GM19043 (cell line): ENCODE measurements around the gene CHST11.

Source experiments
- ATAC-seq: cut with Tn5 transposase; IDR thresholded peaks from one replicate; pipeline ENCODE4 v1.9.1; 2021; ENCODE audit warnings: low read depth; ENCODE audit not compliant: unreplicated experiment

Gene CHST11

GRCh38 chr12:104456417-104456949, at the start of gene CHST11:
Gene CHST11 (plus strand): TSS chr12:104456948.
- ATAC-seq: peak; percentile 59

GRCh38 chr12:104407438-104407837, 49.3 kb upstream of the CHST11 start:
- ATAC-seq: no peak

DNA sequence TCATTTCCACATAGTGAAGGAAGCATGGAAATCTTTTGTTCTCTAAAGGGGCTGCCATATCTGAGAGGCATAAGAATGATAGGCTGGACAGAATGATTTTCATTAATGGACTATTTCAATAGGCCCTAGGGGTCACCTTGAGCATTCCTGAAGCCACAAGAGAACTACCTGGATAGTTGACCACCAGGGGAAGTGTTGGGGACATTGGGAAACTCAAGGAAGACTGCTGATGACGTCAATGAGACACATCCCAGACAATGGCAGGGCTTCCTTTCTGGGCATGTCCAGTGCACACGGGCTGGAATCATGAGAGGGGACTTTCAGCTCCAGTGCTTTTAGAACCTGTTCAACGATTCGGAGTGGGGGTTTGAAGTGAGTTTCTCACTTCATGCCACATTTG, 48.8 kb upstream of the CHST11 start:
- ATAC-seq: no peak

DNA sequence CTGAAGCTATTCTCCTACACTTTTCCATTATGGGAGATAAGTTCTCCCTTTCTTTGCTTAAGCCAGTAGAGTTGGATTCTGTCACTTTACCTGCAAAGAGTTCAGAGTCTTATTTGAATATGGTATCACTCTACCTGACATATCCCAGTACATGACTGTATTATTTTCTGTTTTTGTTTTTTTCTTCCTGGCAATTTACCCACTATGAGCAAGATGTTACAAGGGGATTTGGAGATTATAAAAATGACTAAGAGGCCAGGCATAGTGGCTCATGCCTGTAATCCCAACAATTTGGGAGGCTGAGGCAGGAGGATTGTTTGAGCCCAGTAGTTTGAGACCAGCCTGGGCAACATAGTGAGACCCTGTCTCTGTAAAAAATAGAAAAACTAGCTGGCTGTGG, 46.4 kb upstream of the CHST11 start:
- ATAC-seq: no peak

DNA sequence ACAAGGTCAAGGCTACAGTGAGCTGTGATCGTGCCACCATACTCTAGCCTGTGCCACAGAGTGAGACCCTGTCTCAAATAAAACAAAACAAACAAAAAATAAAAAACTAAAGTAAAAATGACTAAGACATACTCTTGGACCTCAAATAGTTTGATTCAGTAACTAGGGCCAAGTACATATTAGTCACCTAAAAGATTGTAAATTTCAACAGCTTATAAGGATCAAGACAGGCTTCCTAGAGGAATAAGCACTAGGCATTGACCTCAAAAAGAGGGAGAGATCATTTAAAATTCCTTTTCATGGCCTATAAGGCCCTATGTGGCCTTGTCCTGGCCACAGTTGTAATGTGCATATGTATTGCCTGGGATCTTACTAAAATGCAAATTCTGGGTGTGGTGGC, 46.0 kb upstream of the CHST11 start:
- no peak for ATAC-seq

GRCh38 chr12:104411826-104412641, 44.7 kb upstream of the CHST11 start:
- ATAC-seq: no peak

DNA sequence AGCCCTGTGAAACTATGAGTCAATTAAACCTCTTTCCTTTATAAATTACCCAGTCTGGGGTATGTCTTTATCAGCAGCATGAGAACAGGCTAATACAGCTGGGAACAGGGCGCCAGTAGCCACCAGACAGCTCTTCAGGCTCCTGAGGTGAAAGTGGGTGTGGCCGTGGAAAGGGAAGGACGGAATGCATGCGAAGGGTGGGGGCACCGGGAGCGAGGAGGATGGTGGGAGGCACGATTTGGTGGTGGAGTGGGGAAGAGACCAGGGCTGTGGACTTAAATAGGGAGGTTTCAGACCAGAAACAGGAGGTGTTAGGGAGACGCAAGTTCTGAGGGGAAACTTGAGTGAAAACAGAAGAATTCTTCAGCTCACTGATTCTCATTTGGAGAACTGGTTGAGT, 44.1 kb upstream of the CHST11 start:
- ATAC-seq: no peak

- no peak for ATAC-seq
Observed at GRCh38 chr12:104413330-104413729, 43.4 kb upstream of the CHST11 start.

GRCh38 chr12:104414581-104415341, 42.0 kb upstream of the CHST11 start:
- peak; percentile 64 for ATAC-seq

DNA sequence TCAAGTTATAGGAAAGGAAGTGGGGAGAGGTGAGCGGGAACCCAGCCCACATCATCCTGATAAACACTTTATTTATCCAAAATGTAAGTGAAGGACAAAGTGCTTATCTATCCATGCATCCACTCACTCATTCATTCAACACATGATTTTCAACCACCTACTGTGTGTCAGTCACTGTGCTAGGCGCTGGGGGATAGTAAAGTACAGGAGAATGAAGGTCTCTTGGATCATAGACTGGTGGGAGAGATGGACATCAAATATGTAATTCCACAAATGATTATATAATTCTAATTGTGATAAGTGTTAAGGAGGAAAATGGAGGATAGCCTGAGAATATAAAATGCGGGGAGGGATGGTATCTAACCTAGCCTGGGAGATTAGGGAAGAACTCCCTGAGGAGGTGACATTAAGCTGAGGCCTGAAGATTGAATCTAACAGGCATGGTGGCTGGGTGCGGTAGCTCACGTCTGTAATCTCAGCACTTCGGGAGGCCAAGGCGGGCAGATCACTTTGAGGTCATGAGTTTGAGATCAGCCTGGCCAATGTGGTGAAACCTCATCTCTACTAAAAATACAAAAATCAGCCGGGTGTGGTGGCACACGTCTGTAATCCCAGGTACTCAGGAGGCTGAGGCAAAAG, 41.3 kb upstream of the CHST11 start:
- no peak for ATAC-seq

DNA sequence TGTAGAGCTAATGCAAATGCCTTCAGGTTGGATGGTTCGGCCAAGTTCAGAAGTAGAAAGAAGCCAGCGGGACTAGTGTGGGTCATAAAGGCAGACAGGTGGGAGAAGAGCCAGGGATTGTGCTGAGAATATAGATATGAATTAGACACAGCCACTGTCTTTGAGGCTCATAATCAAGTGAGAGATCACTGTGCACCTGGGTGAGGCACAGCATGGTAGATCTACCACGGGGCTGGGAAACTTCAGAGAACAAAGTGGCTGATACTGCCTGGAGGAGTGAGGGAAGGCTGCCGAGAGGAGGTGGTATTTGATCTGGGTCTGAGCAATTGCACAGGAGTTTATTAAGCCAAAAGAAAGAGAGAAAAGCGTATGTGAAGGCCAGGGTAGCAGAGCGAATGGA, 40.6 kb upstream of the CHST11 start:
- ATAC-seq: no peak

GRCh38 chr12:104416585-104416984, 40.2 kb upstream of the CHST11 start:
- ATAC-seq: no peak

DNA sequence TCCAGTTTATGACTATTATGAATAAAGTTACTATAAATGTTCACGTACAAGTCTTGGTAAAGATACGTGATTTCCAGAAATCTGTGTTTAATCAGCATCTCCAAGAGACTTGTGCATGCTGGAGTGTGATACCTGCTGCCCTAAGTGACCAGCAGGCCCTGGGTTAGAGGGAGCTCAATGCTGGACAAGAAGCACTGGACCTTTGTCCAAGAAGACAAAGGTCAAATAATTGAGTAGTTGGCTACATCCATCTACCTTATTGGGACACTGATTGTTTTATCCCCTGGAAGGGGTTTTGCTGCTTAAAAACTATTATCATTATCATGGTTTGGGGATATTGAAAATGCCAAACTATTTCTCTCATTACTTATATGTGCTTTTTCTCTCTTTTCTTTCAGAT, 37.0 kb upstream of the CHST11 start:
- ATAC-seq: no peak

DNA sequence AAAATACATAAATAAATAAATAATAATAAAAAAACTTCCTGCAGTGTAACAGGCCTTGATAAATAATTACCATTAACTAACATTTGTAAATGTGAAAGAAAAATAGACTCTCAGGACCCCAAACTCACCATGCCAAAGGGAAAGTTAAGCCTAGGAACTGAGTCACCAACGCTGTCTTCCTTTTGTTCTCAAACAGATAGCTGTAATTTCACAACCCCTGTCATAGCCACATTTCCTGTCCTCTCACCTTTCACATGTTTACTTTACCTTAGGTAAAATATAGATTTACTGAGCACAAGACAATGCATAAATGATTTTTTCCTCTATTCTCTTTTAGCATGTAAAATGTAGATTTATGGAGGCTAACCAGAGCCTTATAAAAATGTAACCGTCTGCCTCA, 35.9 kb upstream of the CHST11 start:
- no peak for ATAC-seq

DNA sequence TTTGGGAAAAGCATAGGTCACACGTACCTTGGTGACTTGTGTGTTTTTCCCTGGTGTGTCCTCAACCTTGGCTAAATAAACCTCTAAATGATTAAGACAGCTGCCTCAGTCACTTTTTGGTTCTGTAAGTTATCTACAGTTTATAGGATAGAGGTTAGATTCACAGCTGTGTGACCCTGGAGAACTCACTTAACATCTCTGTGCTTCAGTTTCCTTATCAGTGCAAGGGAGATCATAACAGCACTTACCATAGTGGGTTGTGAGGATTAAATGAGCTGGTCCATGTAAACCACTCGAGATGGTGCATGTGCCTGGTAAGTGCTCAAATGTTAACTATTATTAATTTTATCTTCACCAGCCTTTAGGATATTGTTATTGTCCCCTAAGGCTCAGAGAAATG, 35.4 kb upstream of the CHST11 start:
- no peak for ATAC-seq

- ATAC-seq: no peak
Observed at GRCh38 chr12:104422441-104422840, 34.3 kb upstream of the CHST11 start.

- no peak for ATAC-seq
Observed at GRCh38 chr12:104423273-104423672, 33.5 kb upstream of the CHST11 start.

DNA sequence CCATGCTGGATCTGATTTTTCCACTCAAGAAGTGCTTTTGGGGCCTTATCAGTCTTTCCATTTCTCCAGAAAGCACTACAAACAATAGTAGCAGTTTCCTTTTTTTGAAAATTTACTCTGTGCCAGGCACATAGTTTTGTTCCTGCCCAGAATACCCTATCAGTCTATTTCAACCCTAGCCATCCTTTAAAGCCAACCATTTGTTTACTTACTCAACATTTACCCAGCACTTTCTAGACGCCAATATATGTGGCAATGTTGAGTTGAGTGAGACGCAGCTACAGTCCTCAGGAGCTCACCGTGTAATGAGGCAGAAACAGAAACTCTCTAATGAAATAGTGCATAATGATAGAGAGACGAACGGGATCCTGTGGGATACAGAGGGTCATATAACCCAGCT, 32.9 kb upstream of the CHST11 start:
- no peak for ATAC-seq

DNA sequence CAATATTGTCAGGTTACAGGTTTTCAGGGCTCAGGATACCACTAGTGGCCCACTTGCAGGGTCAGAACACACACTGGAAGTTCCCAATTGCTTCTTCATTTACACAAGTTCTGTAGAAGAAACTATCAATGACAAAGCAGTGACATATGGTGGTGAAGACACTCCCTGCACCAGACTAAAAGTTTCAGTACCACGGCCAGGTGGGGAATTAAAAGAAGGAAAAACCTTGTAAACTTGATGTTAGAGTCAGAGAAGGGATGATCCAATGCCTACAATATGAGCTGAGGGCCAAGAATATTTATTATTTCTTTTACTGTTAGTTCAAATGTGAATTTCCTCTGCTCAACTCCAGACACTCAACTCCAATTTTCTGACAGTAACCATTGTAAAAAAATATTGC, 31.8 kb upstream of the CHST11 start:
- ATAC-seq: no peak

- ATAC-seq: no peak
Observed at GRCh38 chr12:104425614-104426013, 31.1 kb upstream of the CHST11 start.

DNA sequence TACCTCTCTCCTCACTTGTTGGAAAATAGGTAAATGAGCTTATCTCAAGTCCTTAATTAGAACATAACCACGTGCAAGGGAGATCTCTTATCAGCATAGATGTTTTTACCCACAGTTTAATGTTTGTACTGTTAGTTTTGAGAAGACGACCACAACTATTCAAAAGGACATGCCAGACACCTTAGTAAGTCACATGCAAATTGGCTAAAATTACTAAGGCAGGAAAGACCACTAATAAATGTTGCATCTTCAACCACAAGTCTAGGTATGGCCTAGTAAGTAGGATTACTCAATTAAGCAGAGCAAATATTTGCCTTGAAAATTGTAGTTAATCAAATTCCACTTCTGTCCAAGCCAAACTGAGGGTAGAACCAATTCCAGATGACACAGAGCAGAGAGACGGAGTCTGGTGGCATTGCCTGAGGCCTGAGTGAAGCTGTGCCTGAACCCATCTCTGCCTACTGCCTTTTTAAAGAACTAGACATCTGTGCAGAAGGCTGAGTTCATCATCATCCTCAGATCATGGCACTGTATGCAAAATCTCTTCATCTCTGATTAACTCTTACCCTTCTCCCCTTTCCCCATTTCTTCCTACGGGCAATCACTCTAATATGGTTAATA, 29.7 kb upstream of the CHST11 start:
- ATAC-seq: no peak
